Measurements from ENCODE around the gene MERTK. TPM values are rescaled to one million over a fixed set of nuclear protein-coding genes. Genes with fewer than 3 reads are reported as not detected.
A peak's percentile ranks its signal among the peaks of the same experiment; 100 is the strongest.

The MERTK gene
- total RNA-seq, 4 donors from 2014 or later: 10.8 to 28.6 (median 11.6) TPM

- 10 to 11% methylated on average over 7 of the region's 7 CpGs for WGBS, 2 donors (ENCODE audit: low coverage in 1 of 2)
- Histone ChIP-seq H3K4me3 (peak overlapping the region; percentile 49 to 68 (median 58)), H3K36me3 (no peaks in the 10 kb centered on the region), H3K4me1 (peaks cover 0 to 30% (median 16%) of the 10 kb centered on the region in 4 donors), H3K27ac (peak overlapping the region; percentile 72 to 92 (median 84)), H3K27me3 (peaks cover 12% of the 10 kb centered on the region), H3K9me3 (no peaks in the 10 kb centered on the region)
- no peak for TF ChIP-seq EP300 (IDR thresholded peaks at IDR 0.05; ENCODE audit: low read depth)
- no peak for TF ChIP-seq POLR2AphosphoS5 (IDR thresholded peaks at IDR 0.05)
- no peak for TF ChIP-seq POLR2A (IDR thresholded peaks at IDR 0.05)
- no peak for TF ChIP-seq CTCF (IDR thresholded peaks at IDR 0.05)
- in situ Hi-C loops (cut with MboI; ENCODE audit: low pct_ligation_motif_present in 1 of 4, low pct_unique_long_range_greater_than_20kb in 1 of 4, low sequenced_read_pairs in 3 of 4) (loop anchor here in 1 of 4 donors (10.0 kb wide), 1 partner anchor 157 kb away; the partner anchor contains the start of gene TMEM87B), intact Hi-C loops (cut with DNase I; ENCODE audit: low total_unique reads) (loop anchor here (5.0 kb wide), 1 partner anchor 150 kb away; no protein-coding TSS in a partner anchor)
- no peak for DNase-seq
Measured at GRCh38 chr2:111897630-111897923, 830 bp upstream of the MERTK start.

GRCh38 chr2:111898703-111899514, 502 bp downstream of the MERTK start:
- H3K27ac ChIP-seq: peak overlapping the region; percentile 72 to 92 (median 84)
- peaks cover 12% of the 10 kb centered on the region for H3K27me3 ChIP-seq
- no peaks in the 10 kb centered on the region for H3K36me3 ChIP-seq
- intact Hi-C loops (cut with DNase I; ENCODE audit: low total_unique reads) (loop anchor here (5.0 kb wide), 1 partner anchor 148 kb away; no protein-coding TSS in a partner anchor), in situ Hi-C loops (cut with MboI; ENCODE audit: low pct_ligation_motif_present in 1 of 4, low pct_unique_long_range_greater_than_20kb in 1 of 4, low sequenced_read_pairs in 3 of 4) (loop anchor here in 1 of 4 donors (10.0 kb wide), 1 partner anchor 156 kb away; the partner anchor contains the start of gene TMEM87B)
- H3K9me3 ChIP-seq: no peaks in the 10 kb centered on the region
- peak overlapping the region; percentile 57 to 82 (median 64) for H3K4me3 ChIP-seq
- TF ChIP-seq CTCF (IDR thresholded peaks at IDR 0.05) (no peak), EP300 (IDR thresholded peaks at IDR 0.05; ENCODE audit: low read depth) (no peak), POLR2AphosphoS5 (IDR thresholded peaks at IDR 0.05) (no peak), POLR2A (IDR thresholded peaks at IDR 0.05) (no peak)
- 0% methylated on average over 41 of the region's 70 CpGs; no CpG with 5 or more reads in 1 of the 2 donors for WGBS, 2 donors (ENCODE audit: low coverage in 1 of 2)
- no peak for DNase-seq
- peaks cover 0 to 30% (median 16%) of the 10 kb centered on the region in 4 donors for H3K4me1 ChIP-seq

- H3K36me3 ChIP-seq: no peaks in the 10 kb centered on the region
- peak overlapping the region in 2 of 4 donors; percentile 10 to 68 for H3K4me3 ChIP-seq
- intact Hi-C loops (cut with DNase I; ENCODE audit: low total_unique reads) (no loop called here), in situ Hi-C loops (cut with MboI; ENCODE audit: low pct_ligation_motif_present in 1 of 4, low pct_unique_long_range_greater_than_20kb in 1 of 4, low sequenced_read_pairs in 3 of 4) (loop anchor here in 2 of 4 donors (10.0 kb wide), 1 partner anchor 134 kb away; no protein-coding TSS in a partner anchor)
- peaks cover 12% of the 10 kb centered on the region for H3K27me3 ChIP-seq
- peak; percentile 54 for DNase-seq
- TF ChIP-seq CTCF (IDR thresholded peaks at IDR 0.05) (peak in 2 of 5 experiments; percentile 25 to 26), EP300 (IDR thresholded peaks at IDR 0.05; ENCODE audit: low read depth) (no peak), POLR2A (IDR thresholded peaks at IDR 0.05) (no peak), POLR2AphosphoS5 (IDR thresholded peaks at IDR 0.05) (no peak)
- peak overlapping the region; percentile 48 to 92 (median 78) for H3K27ac ChIP-seq
- WGBS, 2 donors (ENCODE audit: low coverage in 1 of 2): 16 to 20% methylated on average over 3 of the region's 3 CpGs
- no peaks in the 10 kb centered on the region for H3K9me3 ChIP-seq
- H3K4me1 ChIP-seq: peaks cover 4 to 41% (median 16%) of the 10 kb centered on the region in 4 donors
Measured at GRCh38 chr2:111900859-111901258, 2.5 kb downstream of the MERTK start.

DNA sequence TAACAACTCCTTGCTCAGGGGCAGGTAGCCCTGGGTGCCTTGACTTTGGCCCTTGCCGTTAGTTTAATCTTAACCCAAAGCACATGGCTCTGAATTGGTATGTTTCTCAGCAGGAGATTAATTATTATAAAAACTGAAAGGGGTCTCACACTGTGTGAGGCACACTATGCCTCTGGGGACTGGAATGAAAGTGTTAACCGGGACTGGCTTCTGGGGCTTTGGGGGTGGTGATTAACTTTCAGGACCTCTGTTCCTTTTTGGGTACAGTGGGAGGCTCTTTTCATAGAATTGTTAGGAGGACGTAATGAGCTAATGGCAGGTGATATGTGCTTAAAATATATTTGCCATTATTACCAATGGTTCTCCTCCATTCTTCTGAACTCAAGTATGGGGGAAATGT, 5.1 kb downstream of the MERTK start:
- in situ Hi-C loops (cut with MboI; ENCODE audit: low pct_ligation_motif_present in 1 of 4, low pct_unique_long_range_greater_than_20kb in 1 of 4, low sequenced_read_pairs in 3 of 4): loop anchor here in 2 of 4 donors (10.0 kb wide), 1 partner anchor 131 kb away; no protein-coding TSS in a partner anchor
- peak overlapping the region in 1 of 4 donors; percentile 43 for H3K27ac ChIP-seq
- no peak for TF ChIP-seq CTCF (IDR thresholded peaks at IDR 0.05)
- no peak for TF ChIP-seq POLR2AphosphoS5 (IDR thresholded peaks at IDR 0.05)
- no peak for TF ChIP-seq EP300 (IDR thresholded peaks at IDR 0.05; ENCODE audit: low read depth)
- TF ChIP-seq POLR2A (IDR thresholded peaks at IDR 0.05): no peak

More for the DNA sequence above, 5.1 kb downstream of the MERTK start:
- WGBS, 2 donors (ENCODE audit: low coverage in 1 of 2): 71 to 82% methylated on average over 3 of the region's 3 CpGs
- intact Hi-C loops (cut with DNase I; ENCODE audit: low total_unique reads): no loop called here
- DNase-seq: no peak
- no peaks in the 10 kb centered on the region for H3K9me3 ChIP-seq
- no peaks in the 10 kb centered on the region for H3K36me3 ChIP-seq
- H3K27me3 ChIP-seq: peaks cover 12% of the 10 kb centered on the region
- peaks cover 9 to 56% (median 20%) of the 10 kb centered on the region in 4 donors for H3K4me1 ChIP-seq
- H3K4me3 ChIP-seq: no peak overlapping the region
